Measurements from ENCODE around the gene C1orf210.

Gene C1orf210

DNA sequence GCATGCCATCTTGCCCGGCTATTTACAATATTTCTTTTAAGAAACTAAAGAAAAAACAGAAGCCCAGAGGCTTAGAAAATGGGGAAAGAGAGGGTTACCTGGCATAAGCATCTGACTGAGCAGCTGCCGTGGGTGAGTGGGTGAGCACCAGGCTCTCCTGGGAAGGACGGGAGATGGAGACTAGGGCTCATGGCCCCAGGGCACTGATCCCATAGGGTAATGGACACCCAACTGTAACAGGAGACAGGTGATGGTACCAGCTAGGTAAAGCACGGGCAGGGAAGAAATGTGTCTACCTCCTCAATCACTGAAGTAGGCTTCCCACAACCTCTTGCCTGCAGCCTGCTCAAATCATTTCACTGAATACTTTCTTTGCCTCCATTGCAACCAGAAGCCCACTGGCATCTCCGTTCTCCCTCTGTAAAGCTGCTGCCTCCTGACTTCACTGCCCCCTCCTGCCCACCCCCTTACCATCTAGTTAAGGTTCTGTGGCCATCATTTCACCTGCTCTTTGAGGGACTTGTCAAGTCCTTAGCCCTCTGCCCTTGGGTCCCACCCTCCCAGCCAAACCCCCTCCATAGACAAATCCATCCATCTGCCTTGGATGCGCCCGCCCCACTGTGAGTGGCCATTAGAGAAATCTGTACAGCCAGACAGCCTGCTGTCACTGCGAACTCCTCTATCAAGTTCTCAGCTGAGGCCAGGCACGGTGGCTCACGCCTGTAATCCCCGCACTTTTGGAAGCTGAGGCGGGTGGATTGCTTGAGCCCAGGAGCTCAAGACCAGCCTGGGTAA lies 9.4 kb downstream of the C1orf210 start:
- in situ Hi-C loops (cut with HindIII; ENCODE audit: low sequenced_read_pairs): no loop called here

- in situ Hi-C loops (cut with HindIII; ENCODE audit: low sequenced_read_pairs): no loop called here
Observed at GRCh38 chr1:43274804-43275180, 10.6 kb downstream of the C1orf210 start.

DNA sequence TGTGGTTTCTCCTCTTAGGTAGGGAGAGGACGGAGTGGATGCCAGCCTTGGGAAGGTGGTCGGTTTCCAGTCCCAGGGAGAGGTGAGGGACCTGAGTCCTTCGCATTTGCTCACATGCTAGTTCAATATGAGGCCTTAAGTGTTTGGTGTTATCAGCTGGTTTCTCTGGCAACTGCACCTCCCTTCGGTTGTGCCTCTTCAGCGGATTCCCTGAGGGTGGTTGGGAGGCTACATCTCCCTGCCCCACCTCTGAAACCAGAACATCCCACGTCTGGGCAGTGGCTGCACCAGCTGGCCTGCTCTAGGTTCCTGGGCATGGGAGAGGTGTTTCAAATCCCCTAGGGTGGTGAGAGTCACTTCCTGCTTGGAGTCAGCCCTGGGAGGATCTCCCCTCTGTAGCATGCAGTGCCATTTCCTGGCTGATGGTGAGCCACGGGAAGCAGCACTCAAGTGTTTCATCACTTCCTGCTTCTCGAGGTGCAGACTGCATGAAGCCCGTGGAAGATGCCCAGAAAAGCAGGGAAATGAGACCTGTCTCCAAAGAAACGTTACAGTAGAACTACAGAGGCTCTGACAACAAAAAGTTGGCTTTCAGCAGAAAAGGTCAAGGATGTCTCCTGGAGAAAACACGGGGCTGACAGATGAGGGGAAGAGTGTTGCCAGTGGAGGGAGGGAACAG lies 11.1 kb downstream of the C1orf210 start:
- in situ Hi-C loops (cut with HindIII; ENCODE audit: low sequenced_read_pairs): no loop called here

GRCh38 chr1:43273708-43274107 lies 11.7 kb downstream of the C1orf210 start:
- in situ Hi-C loops (cut with HindIII; ENCODE audit: low sequenced_read_pairs): no loop called here

GRCh38 chr1:43272576-43273571 lies 12.5 kb downstream of the C1orf210 start:
- in situ Hi-C loops (cut with HindIII; ENCODE audit: low sequenced_read_pairs): no loop called here

DNA sequence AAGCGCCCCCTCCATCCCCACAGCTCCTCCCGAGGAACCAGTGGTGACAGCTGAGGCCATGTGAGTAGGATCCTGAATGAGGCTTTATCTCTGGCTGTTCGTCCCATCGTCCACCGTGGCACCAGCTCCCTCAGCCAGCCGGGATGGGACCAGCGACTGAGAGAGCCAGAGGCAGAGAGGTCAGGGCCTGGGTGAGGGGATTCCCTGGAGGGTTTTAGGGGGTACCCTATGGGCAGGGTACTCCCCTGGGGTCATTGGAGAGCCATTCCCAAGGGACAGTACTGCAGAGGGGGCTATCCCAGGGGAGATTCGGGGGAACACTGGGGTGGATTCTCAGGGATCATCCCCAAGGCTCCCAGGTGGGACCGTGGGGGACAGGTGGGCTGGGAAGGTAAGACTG lies 13.2 kb downstream of the C1orf210 start:
- in situ Hi-C loops (cut with HindIII; ENCODE audit: low sequenced_read_pairs): no loop called here

- in situ Hi-C loops (cut with HindIII; ENCODE audit: low sequenced_read_pairs): no loop called here
Observed at GRCh38 chr1:43271186-43272118, 13.9 kb downstream of the C1orf210 start.

DNA sequence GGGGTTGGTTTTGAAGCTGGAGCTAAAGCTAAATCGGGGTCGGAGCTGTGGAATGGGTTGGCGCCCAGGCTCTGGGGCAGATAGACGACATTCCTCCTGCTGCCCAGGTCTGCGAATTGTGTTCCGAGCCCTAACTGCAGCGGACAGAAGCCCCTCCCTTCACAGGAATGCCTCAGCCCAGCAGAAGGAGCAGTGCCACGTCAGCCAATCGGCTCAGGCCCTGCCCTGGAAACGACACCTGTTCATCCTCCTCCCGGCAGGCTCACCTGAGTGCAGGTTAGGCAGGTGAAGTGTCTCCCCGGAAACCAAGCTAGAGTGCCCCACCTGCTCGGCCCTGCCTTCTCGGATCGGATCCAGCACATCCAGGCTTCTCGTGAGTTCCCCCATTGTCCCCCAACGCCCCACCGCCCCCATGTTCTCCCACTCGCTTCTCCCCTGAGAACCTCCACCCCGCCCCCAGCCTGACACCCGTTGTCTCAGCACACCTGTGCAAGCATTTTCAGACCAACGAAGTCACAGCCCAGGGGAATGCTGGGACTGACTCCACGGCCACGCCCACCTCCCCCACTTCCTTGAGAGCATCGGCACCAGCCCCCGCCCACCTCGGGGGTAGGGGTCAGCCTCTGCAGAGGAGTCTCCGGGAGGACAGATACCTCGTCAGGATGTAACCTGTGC lies 14.8 kb downstream of the C1orf210 start:
- in situ Hi-C loops (cut with HindIII; ENCODE audit: low sequenced_read_pairs): no loop called here

- in situ Hi-C loops (cut with HindIII; ENCODE audit: low sequenced_read_pairs): no loop called here
Observed at GRCh38 chr1:43269627-43270375, 15.6 kb downstream of the C1orf210 start, which contains the start of gene TMEM125. TMEM125 (plus strand) TSS chr1:43269983; CDS start chr1:43272723, 2,740 bp downstream.

DNA sequence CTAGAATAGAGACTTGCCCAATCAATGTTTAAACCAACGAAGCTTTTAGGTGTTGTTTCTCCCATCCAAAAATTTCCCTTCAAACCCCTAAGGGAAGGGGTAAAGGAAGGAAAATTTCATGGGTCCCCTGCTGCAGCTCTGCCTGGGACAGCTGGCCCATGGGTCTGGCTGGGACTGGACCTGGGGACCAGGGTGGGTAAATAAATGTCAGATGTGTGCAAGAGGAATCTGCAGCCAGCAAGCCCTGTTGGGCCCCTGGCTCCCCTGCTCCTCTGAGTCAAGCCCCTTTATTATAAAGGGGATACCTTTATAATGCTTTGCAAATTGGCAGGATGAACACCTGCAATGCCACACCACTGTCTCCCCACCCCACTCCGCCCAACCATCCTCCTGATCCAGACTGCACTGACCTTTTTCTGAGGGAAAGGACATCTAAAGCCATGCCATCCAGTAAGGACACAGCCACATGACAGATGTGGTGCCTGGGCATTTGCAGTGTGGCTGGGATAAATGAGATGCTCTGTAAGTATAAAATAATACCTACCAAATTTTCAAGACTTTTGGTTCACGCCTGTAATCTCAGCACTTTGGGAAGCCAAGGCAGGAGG lies 17.5 kb downstream of the C1orf210 start:
- in situ Hi-C loops (cut with HindIII; ENCODE audit: low sequenced_read_pairs): no loop called here

DNA sequence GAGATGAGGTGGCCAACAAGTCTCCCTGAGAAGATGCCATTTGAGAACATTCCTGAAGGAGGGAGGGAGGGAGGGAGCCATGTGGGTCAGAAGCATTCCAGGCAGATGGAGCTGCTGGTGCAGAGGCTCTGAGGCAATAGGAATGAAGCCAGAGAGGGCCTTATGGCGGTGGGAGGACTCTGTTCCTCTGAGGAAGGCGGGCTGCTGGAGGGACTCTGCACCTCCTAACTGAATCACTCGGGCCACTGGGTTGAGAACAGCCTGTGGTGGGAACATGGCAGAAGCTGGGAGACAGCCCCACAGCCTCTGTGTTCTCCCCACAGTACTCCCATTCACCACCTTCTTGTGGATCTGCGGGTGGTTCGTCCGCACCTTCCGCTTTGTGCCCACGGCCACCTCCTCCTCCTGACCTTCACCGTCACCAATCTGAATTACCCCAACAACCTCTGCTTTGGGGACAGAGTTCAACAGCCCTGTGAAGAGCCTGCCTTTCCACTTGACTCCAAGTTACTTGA lies 18.0 kb downstream of the C1orf210 start:
- in situ Hi-C loops (cut with HindIII; ENCODE audit: low sequenced_read_pairs): no loop called here

GRCh38 chr1:43266881-43267280 lies 18.5 kb downstream of the C1orf210 start:
- in situ Hi-C loops (cut with HindIII; ENCODE audit: low sequenced_read_pairs): no loop called here

DNA sequence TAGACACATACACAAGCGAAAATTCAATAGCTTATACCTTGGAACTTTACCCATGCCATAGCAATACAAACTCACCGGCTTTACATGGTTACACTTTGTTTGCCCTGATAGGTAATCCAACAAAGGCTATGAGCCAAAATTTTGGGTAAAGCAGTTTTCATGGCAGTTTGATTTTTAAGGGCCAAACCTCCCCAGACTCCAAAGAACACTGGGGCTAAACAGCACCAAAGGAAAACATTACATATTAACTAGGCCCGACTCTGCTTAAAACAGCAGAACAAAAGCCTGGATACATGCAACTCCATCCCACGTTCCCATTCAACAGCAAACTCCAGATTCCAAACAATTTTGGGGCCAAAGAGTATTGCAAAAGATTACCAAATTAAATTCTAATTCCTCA lies 19.9 kb downstream of the C1orf210 start:
- in situ Hi-C loops (cut with HindIII; ENCODE audit: low sequenced_read_pairs): no loop called here

- in situ Hi-C loops (cut with HindIII; ENCODE audit: low sequenced_read_pairs): no loop called here
Observed at GRCh38 chr1:43258370-43258769, 27.0 kb downstream of the C1orf210 start.

DNA sequence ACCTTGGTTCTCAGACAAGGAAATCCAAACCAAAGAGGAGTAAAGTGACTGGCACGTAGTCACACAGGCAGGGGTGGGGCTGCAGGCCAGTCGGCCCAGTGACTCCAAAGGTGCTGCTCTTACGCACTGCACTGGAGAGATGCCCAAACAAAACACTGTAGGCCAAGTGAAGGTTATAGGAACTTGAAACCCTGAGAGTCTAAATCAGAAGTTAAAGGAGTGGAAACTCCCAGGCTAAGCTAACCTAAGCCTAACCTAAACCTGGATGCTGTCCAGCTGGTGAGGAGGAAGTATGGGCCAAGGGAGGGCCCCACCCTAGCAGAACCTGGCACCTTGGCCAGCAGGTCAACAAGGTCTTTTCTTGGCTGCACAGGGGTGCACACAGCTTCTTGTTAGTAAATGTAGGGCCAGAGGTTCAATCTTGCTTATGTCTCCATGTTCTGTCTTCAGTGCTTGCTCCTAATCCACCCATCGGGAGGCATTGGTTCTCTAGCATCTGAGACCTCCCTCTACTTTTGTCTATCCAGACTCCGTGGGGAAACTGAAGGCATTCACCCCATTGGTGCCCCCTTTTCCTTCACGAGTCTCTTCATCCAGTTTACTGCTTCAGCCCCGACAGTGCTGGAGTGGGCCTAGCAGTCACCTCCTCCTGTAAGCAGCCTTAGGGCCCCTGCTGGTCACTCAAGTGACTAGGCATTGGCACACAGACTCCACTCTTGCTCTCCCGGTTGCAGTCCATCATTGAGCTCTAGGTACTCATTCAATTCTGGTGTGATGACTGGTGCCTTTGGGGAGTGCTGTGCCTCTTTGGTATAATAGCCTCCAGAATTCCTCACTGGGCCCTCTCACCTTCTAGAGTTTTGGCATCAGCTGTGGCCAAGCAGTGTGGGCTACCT lies 28.5 kb downstream of the C1orf210 start:
- in situ Hi-C loops (cut with HindIII; ENCODE audit: low sequenced_read_pairs): no loop called here

DNA sequence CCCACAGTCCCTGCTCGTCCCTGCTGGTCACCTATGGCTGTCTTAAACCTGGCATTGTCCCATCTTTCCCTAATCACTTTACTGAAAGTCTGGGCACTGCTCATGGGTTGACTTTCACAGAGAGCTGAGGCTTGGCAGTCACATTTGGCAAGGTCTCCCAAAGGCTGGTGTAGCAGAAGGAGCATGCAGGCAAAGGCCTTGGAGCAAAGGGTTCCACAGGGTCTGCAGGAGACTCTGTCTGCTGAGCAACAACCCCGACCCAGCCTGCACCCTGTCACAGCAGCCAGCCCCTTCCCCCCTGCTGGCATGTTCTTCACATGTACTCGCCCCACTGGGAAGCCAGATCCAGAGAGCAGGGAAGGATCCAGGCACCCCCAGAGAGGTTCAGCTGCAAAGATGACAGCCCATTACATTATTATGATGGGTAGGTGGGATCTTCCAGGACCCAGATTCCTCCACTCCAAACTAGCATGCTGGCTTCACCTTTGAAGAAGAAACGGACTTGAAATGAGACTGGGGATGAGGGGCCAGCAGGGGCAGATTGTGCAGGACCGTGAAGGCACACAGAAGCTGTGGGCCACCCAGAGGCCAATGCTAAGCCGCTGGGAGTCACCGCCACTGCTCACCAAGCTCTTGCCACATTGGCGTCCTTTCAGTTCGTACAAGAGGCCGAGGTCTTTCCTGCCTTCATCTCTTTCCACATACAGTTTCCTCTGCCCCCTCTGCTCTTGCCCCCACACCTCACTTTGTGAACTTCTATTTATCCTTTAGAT lies 29.8 kb downstream of the C1orf210 start:
- in situ Hi-C loops (cut with HindIII; ENCODE audit: low sequenced_read_pairs): no loop called here

Measured in DLD1 (cell line).